HepG2 (cell line): ENCODE data around the gene MEIS1.

ENCODE experiments used
- ZNF558 ChIP-seq: sonication (generic); formaldehyde crosslinking; IDR thresholded peaks from 2 replicates; pipeline ENCODE4 v1.9.0; 2022; ENCODE audit warnings: mild to moderate bottlenecking, missing genetic modification reagents, borderline replicate concordance
- TF ChIP-seq, protein P1 (sequence below): IDR thresholded peaks from 2 replicates; pipeline ENCODE4 v1.4.0; 2020; ENCODE audit warnings: mild to moderate bottlenecking, missing genetic modification reagents
- TF ChIP-seq, protein P2 (sequence below): IDR thresholded peaks from 2 replicates; pipeline ENCODE4 v1.6.1; 2016; ENCODE audit warnings: mild to moderate bottlenecking, missing biosample characterization, missing genetic modification reagents

DNA sequence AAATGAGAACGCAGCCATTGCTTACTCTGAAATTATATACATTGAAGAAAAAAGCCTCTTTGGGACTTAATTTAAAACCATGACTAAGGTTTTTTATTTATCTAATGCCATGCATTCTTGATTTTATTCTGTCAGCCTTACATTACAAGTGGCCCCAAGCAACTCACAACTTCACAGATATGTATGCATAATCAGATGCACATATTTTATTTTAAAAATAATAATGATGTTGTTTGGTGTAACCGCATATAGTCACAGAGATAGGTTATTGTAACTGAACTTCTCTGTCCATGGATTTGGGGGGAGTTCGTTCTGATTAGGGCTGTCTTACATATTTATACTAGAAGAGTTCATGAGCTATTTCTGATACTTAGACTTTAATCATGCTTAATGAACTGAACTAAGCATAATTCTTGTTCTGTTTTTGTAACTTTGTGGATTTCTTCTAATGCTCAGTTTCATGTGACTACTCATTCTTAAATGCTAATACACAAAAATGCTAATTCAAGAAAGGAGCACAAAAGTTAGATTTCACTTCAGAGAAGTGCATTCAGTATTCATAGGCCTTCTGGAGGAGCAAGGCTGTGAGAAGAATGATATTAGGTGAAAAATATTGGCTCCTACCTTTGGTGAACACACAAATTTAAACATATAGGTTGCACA lies 26.2 kb downstream of the MEIS1 start:
- TF ChIP-seq, protein P1, sequence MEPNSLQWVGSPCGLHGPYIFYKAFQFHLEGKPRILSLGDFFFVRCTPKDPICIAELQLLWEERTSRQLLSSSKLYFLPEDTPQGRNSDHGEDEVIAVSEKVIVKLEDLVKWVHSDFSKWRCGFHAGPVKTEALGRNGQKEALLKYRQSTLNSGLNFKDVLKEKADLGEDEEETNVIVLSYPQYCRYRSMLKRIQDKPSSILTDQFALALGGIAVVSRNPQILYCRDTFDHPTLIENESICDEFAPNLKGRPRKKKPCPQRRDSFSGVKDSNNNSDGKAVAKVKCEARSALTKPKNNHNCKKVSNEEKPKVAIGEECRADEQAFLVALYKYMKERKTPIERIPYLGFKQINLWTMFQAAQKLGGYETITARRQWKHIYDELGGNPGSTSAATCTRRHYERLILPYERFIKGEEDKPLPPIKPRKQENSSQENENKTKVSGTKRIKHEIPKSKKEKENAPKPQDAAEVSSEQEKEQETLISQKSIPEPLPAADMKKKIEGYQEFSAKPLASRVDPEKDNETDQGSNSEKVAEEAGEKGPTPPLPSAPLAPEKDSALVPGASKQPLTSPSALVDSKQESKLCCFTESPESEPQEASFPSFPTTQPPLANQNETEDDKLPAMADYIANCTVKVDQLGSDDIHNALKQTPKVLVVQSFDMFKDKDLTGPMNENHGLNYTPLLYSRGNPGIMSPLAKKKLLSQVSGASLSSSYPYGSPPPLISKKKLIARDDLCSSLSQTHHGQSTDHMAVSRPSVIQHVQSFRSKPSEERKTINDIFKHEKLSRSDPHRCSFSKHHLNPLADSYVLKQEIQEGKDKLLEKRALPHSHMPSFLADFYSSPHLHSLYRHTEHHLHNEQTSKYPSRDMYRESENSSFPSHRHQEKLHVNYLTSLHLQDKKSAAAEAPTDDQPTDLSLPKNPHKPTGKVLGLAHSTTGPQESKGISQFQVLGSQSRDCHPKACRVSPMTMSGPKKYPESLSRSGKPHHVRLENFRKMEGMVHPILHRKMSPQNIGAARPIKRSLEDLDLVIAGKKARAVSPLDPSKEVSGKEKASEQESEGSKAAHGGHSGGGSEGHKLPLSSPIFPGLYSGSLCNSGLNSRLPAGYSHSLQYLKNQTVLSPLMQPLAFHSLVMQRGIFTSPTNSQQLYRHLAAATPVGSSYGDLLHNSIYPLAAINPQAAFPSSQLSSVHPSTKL (CRISPR knock-in tag), result no peak
- TF ChIP-seq ZNF558 (CRISPR knock-in tag), result no peak
- TF ChIP-seq, protein P2, sequence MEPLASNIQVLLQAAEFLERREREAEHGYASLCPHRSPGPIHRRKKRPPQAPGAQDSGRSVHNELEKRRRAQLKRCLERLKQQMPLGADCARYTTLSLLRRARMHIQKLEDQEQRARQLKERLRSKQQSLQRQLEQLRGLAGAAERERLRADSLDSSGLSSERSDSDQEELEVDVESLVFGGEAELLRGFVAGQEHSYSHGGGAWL, result no peak
